Epithelial cell of alveolus of lung (primary cell): Measurements from ENCODE around the gene NPY4R. TPM values are rescaled to one million over a fixed set of nuclear protein-coding genes. Genes with fewer than 3 reads are reported as not detected.

Source experiments
- total RNA-seq: library from RNA; depleted of rRNA; stranded (reverse); fragments of >200 nt; gene quantifications from 2 replicates; pipeline ENCODE4 v1.2.1, GENCODE V29; 2015

Gene NPY4R, protein sequence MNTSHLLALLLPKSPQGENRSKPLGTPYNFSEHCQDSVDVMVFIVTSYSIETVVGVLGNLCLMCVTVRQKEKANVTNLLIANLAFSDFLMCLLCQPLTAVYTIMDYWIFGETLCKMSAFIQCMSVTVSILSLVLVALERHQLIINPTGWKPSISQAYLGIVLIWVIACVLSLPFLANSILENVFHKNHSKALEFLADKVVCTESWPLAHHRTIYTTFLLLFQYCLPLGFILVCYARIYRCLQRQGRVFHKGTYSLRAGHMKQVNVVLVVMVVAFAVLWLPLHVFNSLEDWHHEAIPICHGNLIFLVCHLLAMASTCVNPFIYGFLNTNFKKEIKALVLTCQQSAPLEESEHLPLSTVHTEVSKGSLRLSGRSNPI
- 0.13 TPM in 1 of 2 replicates, not detected in the other for total RNA-seq

DNA sequence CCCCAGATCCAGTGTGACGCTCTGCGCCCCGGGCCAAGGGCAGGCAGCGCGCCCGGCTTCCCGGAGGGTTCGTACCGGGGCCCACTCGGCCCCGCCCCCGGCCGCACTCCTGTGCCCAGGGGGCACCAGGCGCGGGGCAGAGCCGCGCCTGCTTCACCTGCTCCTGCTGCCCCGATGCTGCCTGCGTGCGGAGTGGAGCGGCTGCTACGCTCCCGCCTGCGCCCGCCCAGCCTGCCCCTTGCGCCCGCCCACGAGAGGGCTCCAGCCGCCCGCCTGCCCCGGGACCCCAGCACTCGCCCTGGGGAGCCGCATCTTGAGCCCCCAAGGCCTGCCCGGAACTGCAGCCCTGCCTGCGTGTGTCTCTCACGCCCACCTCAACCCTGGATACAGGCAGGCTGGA is at the start of gene NPY4R:
TSS of gene NPY4R (minus strand) at position 194 of the 400 bp plus-strand sequence. CDS start 3,323 bp downstream, outside the sequence.

Other genes with a start within 250 kb of the NPY4R start
- not detected in 2 replicates for gene ANTXRL, start 179.0 kb downstream of the NPY4R start, total RNA-seq
- 0.56 and 5.7 TPM in 2 replicates for gene ANXA8L1, start 90.2 kb downstream of the NPY4R start, total RNA-seq
- 1.0 TPM in 1 of 2 replicates, not detected in the other for gene GPRIN2, start 90.7 kb upstream of the NPY4R start, total RNA-seq
- 0.13 and 0.24 TPM in 2 replicates for gene SYT15, start 113.2 kb upstream of the NPY4R start, total RNA-seq